ENCODE results near the gene FGD2. TPM values are rescaled to one million over a fixed set of nuclear protein-coding genes. Genes with fewer than 3 reads are reported as not detected.

Gene FGD2
- polyA plus RNA-seq (ENCODE audit: insufficient read length in 12 of 12), result 1 to 10 TPM in 11 of 12 donors, not detected in 1; 2.4 to 8.1 (median 3.0) TPM
- long read RNA-seq, donor 1, partial matches to known transcripts, result 19 of 19 reads
- long read RNA-seq, donor 1, other reads (novel, unspliced or antisense), result 0 of 19 reads
- long read RNA-seq, donor 2, partial matches to known transcripts, result 0 of 1 reads
- long read RNA-seq, donor 2, other reads (novel, unspliced or antisense), result 0 of 1 reads
- long read RNA-seq, donor 3, result 0 reads
- long read RNA-seq, donor 4, partial matches to known transcripts, result 0 of 1 reads
- long read RNA-seq, donor 4, other reads (novel, unspliced or antisense), result 0 of 1 reads
- long read RNA-seq, donor 5, result 0 reads
- long read RNA-seq, donor 6, result 0 reads
- long read RNA-seq, donor 7, result 0 reads
- long read RNA-seq, donor 8, result 0 reads
- long read RNA-seq, donor 9, result 0 reads
- long read RNA-seq, donor 10, result 0 reads
- long read RNA-seq, donor 11, result 0 reads

GRCh38 chr6:37005061-37005810, at the start of gene FGD2:
TSS of gene FGD2 (plus strand) at chr6:37005655. CDS start at chr6:37005818, 163 bp downstream.
- no peak for DNase-seq

GRCh38 chr6:36955671-36956445, 49.6 kb upstream of the FGD2 start:
- no peak for DNase-seq

- no peak for DNase-seq
These were observed 49.0 kb upstream of the FGD2 start for GRCh38 chr6:36956446-36956820.

- DNase-seq, result no peak
These were observed 47.6 kb upstream of the FGD2 start for GRCh38 chr6:36957773-36958271.

- no peak for DNase-seq
These were observed 46.5 kb upstream of the FGD2 start for GRCh38 chr6:36958775-36959554.

- no peak for DNase-seq
These were observed 45.8 kb upstream of the FGD2 start for GRCh38 chr6:36959555-36960250.

GRCh38 chr6:36961441-36962435, 43.7 kb upstream of the FGD2 start:
- no peak for DNase-seq

- no peak for DNase-seq
These were observed 42.6 kb upstream of the FGD2 start for GRCh38 chr6:36962874-36963273.

GRCh38 chr6:36963451-36964290, 41.8 kb upstream of the FGD2 start:
- DNase-seq, result no peak

- no peak for DNase-seq
These were observed 41.1 kb upstream of the FGD2 start for GRCh38 chr6:36964349-36964748.

- DNase-seq, result no peak
These were observed 40.5 kb upstream of the FGD2 start for GRCh38 chr6:36964908-36965307.

- DNase-seq, result no peak
These were observed 38.2 kb upstream of the FGD2 start for GRCh38 chr6:36967301-36967700.

GRCh38 chr6:36967757-36968156, 37.7 kb upstream of the FGD2 start:
- DNase-seq, result no peak

GRCh38 chr6:36968266-36968977, 37.0 kb upstream of the FGD2 start:
- DNase-seq, result no peak

- DNase-seq, result no peak
These were observed 36.2 kb upstream of the FGD2 start for GRCh38 chr6:36969240-36969691.

GRCh38 chr6:36969988-36970891, 35.2 kb upstream of the FGD2 start:
- DNase-seq, result no peak
